Loucy (cell line): ENCODE results near the gene UBQLN1.

Experiments used
- H2AFZ ChIP-seq: fragments of 200-600 bp; sonication (generic); 2 replicates; pipeline ENCODE4 v1.6.0; 2016; ENCODE audit warnings: antibody characterized with exemption, mild to moderate bottlenecking, low read length, moderate library complexity
- H3F3A ChIP-seq: fragments of 200-600 bp; 2 replicates; pipeline ENCODE4 v1.6.0; 2016; ENCODE audit warnings: antibody characterized with exemption, low read depth, mild to moderate bottlenecking
- H3K27me3 ChIP-seq: fragments of 200-600 bp; sonication (generic); 2 replicates; pipeline ENCODE4 v1.6.1; 2014; ENCODE audit warnings: low read length, mild to moderate bottlenecking; ENCODE audit not compliant: insufficient read depth, poor library complexity, severe bottlenecking
- H3K36me3 ChIP-seq: fragments of 200-600 bp; sonication (generic); 2 replicates; pipeline ENCODE4 v1.6.1; 2016; ENCODE audit warnings: low read length; ENCODE audit not compliant: insufficient read depth
- H3K4me1 ChIP-seq: fragments of 200-600 bp; sonication (generic); 2 replicates; pipeline ENCODE4 v1.5.1; 2014; ENCODE audit warnings: low read length, mild to moderate bottlenecking; ENCODE audit not compliant: insufficient read depth, poor library complexity, severe bottlenecking
- H3K4me2 ChIP-seq: fragments of 200-600 bp; sonication (generic); 2 replicates; pipeline ENCODE4 v1.6.0; 2014; ENCODE audit warnings: antibody characterized with exemption, low read length, low read depth, mild to moderate bottlenecking; ENCODE audit not compliant: poor library complexity, severe bottlenecking
- H3K4me3 ChIP-seq: fragments of 200-600 bp; sonication (generic); 2 replicates; pipeline ENCODE4 v1.5.1; 2014; ENCODE audit warnings: low read length, mild to moderate bottlenecking, mixed read lengths; ENCODE audit not compliant: poor library complexity, severe bottlenecking
- H3K79me2 ChIP-seq: fragments of 200-600 bp; sonication (generic); 2 replicates; pipeline ENCODE4 v1.6.1; 2014; ENCODE audit warnings: low read length; ENCODE audit not compliant: insufficient read depth
- H3K9ac ChIP-seq: fragments of 200-600 bp; sonication (generic); 2 replicates; pipeline ENCODE4 v1.6.0; 2014; ENCODE audit warnings: mild to moderate bottlenecking, low read depth, low read length, moderate library complexity; ENCODE audit not compliant: poor library complexity, severe bottlenecking
- H3K9me2 ChIP-seq: fragments of 200-600 bp; sonication (generic); replicated peaks from 2 replicates; pipeline ENCODE4 v1.6.1; 2016; ENCODE audit warnings: low read depth, low read length, mixed read lengths
- H3K9me3 ChIP-seq: fragments of 200-600 bp; sonication (generic); 2 replicates; pipeline ENCODE4 v1.6.1; 2014; ENCODE audit warnings: mild to moderate bottlenecking, antibody characterized with exemption, low read length, low read depth; ENCODE audit not compliant: insufficient read depth
- H4K20me1 ChIP-seq: fragments of 200-600 bp; sonication (generic); 2 replicates; pipeline ENCODE4 v1.6.0; 2014; ENCODE audit warnings: antibody characterized with exemption, low read length, mild to moderate bottlenecking; ENCODE audit not compliant: insufficient read depth, poor library complexity, severe bottlenecking
- CTCF ChIP-seq: fragments of 200-600 bp; sonication (generic); conservative IDR thresholded peaks from 2 replicates; pipeline ENCODE4 v1.5.1; 2014; ENCODE audit warnings: mild to moderate bottlenecking, antibody characterized with exemption, low read length
- EZH2phosphoT487 ChIP-seq: fragments of 200-600 bp; IDR thresholded peaks from 2 replicates; pipeline ENCODE4 v1.6.1; 2018; ENCODE audit warnings: antibody characterized with exemption, mild to moderate bottlenecking, moderate library complexity, borderline replicate concordance

The UBQLN1 gene

GRCh38 chr9:83665580-83666200, 42.1 kb downstream of the UBQLN1 start:
- Histone ChIP-seq H2AFZ (no peak overlapping the region), H3K4me3 (no peak overlapping the region), H3F3A (peaks cover 3% of the 10 kb centered on the region; the same call in 1 of the 2 replicates), H3K27me3 (no peaks in the 10 kb centered on the region), H3K9me2 (no peaks in the 10 kb centered on the region), H3K4me1 (peaks cover 19% of the 10 kb centered on the region), H3K9ac (no peak overlapping the region), H3K9me3 (no peaks in the 10 kb centered on the region), H3K4me2 (peak overlapping the region; percentile 45), H4K20me1 (peaks cover 25% of the 10 kb centered on the region), H3K79me2 (no peaks in the 10 kb centered on the region; the same call in 1 of the 2 replicates), H3K36me3 (peaks cover 82% of the 10 kb centered on the region; the same call in 1 of the 2 replicates)
- TF ChIP-seq EZH2phosphoT487, result no peak
- no peak for TF ChIP-seq CTCF

DNA sequence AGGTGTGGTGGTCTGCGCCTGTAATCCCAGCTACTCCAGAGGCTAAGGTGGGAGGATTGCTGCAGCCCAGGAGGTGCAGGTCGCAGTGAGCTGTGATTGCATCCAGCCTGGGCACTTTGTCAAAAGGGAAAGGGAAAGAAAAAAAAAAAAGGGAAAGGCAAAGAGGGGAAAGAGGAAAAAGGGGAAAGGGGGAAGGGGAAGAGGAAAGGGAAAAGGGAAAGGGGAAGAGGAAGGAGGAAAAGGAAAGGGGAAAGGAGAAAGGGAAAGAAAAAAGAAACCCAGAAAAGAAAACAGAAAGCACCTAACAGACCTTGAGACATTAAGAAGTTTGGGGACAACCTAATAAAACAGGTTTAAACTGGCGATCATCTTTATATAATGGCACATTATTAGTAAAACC, 44.8 kb downstream of the UBQLN1 start:
- peaks cover 22% of the 10 kb centered on the region for H4K20me1 ChIP-seq
- TF ChIP-seq CTCF (no peak), EZH2phosphoT487 (no peak)

DNA sequence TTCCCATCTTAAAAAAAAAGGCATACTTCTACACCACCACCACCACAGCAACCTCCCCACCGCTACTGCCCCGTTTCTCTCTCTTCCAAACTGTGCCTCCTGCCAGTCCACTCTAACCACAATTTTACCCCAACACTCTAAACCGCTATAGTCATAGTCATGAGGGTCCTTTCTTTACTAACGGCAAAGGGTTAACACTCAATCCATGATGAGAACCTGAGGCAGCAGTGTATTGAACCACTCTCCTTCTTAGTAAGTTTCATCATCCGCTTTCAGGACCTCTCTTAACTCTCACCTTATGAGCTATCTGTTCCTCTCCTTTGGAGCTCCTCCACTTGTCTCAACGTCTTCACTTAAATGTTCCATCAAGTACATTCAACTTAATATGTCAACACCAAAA, 50.8 kb downstream of the UBQLN1 start:
- H2AFZ ChIP-seq, result no peak overlapping the region
- TF ChIP-seq CTCF, result no peak
- no peak for TF ChIP-seq EZH2phosphoT487
- no peaks in the 10 kb centered on the region for H3K79me2 ChIP-seq
- H3K9ac ChIP-seq, result no peak overlapping the region
- no peaks in the 10 kb centered on the region for H3K27me3 ChIP-seq
- H3K9me2 ChIP-seq, result no peaks in the 10 kb centered on the region
- H3F3A ChIP-seq, result no peaks in the 10 kb centered on the region
- H3K9me3 ChIP-seq, result no peaks in the 10 kb centered on the region
- no peak overlapping the region for H3K4me2 ChIP-seq
- H4K20me1 ChIP-seq, result peaks cover 4% of the 10 kb centered on the region
- H3K4me3 ChIP-seq, result no peak overlapping the region
- H3K36me3 ChIP-seq, result peaks cover 90% of the 10 kb centered on the region
- H3K4me1 ChIP-seq, result no peaks in the 10 kb centered on the region

More for the DNA sequence above, 44.8 kb downstream of the UBQLN1 start:
- H3K4me1 ChIP-seq, result peaks cover 19% of the 10 kb centered on the region
- no peak overlapping the region for H2AFZ ChIP-seq
- H3K27me3 ChIP-seq, result no peaks in the 10 kb centered on the region
- H3K4me2 ChIP-seq, result no peak overlapping the region
- H3K4me3 ChIP-seq, result no peak overlapping the region
- H3K79me2 ChIP-seq, result no peaks in the 10 kb centered on the region; the same call in 1 of the 2 replicates
- peaks cover 86% of the 10 kb centered on the region for H3K36me3 ChIP-seq
- H3F3A ChIP-seq, result peaks cover 3% of the 10 kb centered on the region; the same call in 1 of the 2 replicates
- no peaks in the 10 kb centered on the region for H3K9me3 ChIP-seq
- no peaks in the 10 kb centered on the region for H3K9me2 ChIP-seq
- no peak overlapping the region for H3K9ac ChIP-seq
